ENCODE data around the gene CREB3L1.

Gene CREB3L1

GRCh38 chr11:46330563-46331281 is 53.3 kb downstream of the CREB3L1 start:
- H3K27ac ChIP-seq (ENCODE audit: insufficient read depth in 1 of 2, low read depth in 1 of 2, low read length in 2 of 2, poor library complexity in 1 of 2, severe bottlenecking in 2 of 2), result no peak overlapping the region
- 24% methylated on average over 9 of the region's 11 CpGs for WGBS (ENCODE audit: insufficient coverage)
- H3K27me3 ChIP-seq (replicated peaks in 2 of 5; ENCODE audit: control insufficient read depth in 4 of 5, insufficient read depth in 5 of 5, low read length in 4 of 5), result peaks cover 0 to 20% (median 7%) of the 10 kb centered on the region in 5 experiments
- ChIA-PET CTCF (interaction anchor here (0.7 to 42.2 kb wide), 7 partner anchors 9 to 38 kb away, joined by 3 to 1037 read pairs (median 7); partner anchors contain the start of genes DGKZ and MDK), POLR2A (interaction anchor here (1.1 to 2.4 kb wide), 2 partner anchors 9 to 15 kb away, joined by 3 to 8 read pairs; no protein-coding TSS in a partner anchor)
- no peaks in the 10 kb centered on the region for H3K36me3 ChIP-seq (ENCODE audit: control insufficient read depth in 4 of 4, insufficient read depth in 4 of 4, low read length in 3 of 4)
- peak overlapping the region in 1 of 7 experiments; percentile 43 for H3K4me3 ChIP-seq (ENCODE audit: control insufficient read depth in 1 of 7, extremely low read depth in 1 of 7, insufficient read depth in 4 of 7, low read depth in 2 of 7, low read length in 6 of 7)
- H3K4me1 ChIP-seq (ENCODE audit: control extremely low read depth in 1 of 4, control insufficient read depth in 4 of 4, insufficient read depth in 4 of 4, low read length in 3 of 4), result peaks cover 16 to 58% (median 44%) of the 10 kb centered on the region in 4 experiments
- no peaks in the 10 kb centered on the region for H3K9me3 ChIP-seq (ENCODE audit: control extremely low read depth in 1 of 5, control insufficient read depth in 4 of 5, insufficient read depth in 2 of 5, low read depth in 1 of 5, low read length in 4 of 5)
- DNase-seq, result peak in 2 of 3 donors; percentile 47 to 62

- WGBS (ENCODE audit: insufficient coverage), result 50% methylated on average over 2 of the region's 5 CpGs
- H3K27me3 ChIP-seq (replicated peaks in 2 of 5; ENCODE audit: control insufficient read depth in 4 of 5, insufficient read depth in 5 of 5, low read length in 4 of 5), result peaks cover 0 to 20% (median 7%) of the 10 kb centered on the region in 5 experiments
- H3K27ac ChIP-seq (ENCODE audit: insufficient read depth in 1 of 2, low read depth in 1 of 2, low read length in 2 of 2, poor library complexity in 1 of 2, severe bottlenecking in 2 of 2), result no peak overlapping the region
- H3K4me1 ChIP-seq (ENCODE audit: control extremely low read depth in 1 of 4, control insufficient read depth in 4 of 4, insufficient read depth in 4 of 4, low read length in 3 of 4), result peaks cover 16 to 59% (median 48%) of the 10 kb centered on the region in 4 experiments
- H3K9me3 ChIP-seq (ENCODE audit: control extremely low read depth in 1 of 5, control insufficient read depth in 4 of 5, insufficient read depth in 2 of 5, low read depth in 1 of 5, low read length in 4 of 5), result no peaks in the 10 kb centered on the region
- ChIA-PET CTCF (interaction anchor here (0.7 to 42.2 kb wide), 7 partner anchors 7 to 39 kb away, joined by 3 to 1037 read pairs (median 7); partner anchors contain the start of genes DGKZ and MDK), POLR2A (interaction anchor here (0.5 to 2.4 kb wide), 4 partner anchors 9 to 58 kb away, joined by 3 to 8 read pairs (median 4); no protein-coding TSS in a partner anchor)
- no peak overlapping the region for H3K4me3 ChIP-seq (ENCODE audit: control insufficient read depth in 1 of 7, extremely low read depth in 1 of 7, insufficient read depth in 4 of 7, low read depth in 2 of 7, low read length in 6 of 7)
- no peaks in the 10 kb centered on the region for H3K36me3 ChIP-seq (ENCODE audit: control insufficient read depth in 4 of 4, insufficient read depth in 4 of 4, low read length in 3 of 4)
- peak in 2 of 3 donors; percentile 41 to 53 for DNase-seq
Measured at GRCh38 chr11:46331282-46331984, 54.0 kb downstream of the CREB3L1 start.

- peak overlapping the region in 4 of 7 experiments; percentile 47 to 76 (median 70) for H3K4me3 ChIP-seq (ENCODE audit: control insufficient read depth in 1 of 7, extremely low read depth in 1 of 7, insufficient read depth in 4 of 7, low read depth in 2 of 7, low read length in 6 of 7)
- WGBS (ENCODE audit: insufficient coverage), result 17% methylated on average over 8 of the region's 8 CpGs
- peaks cover 16 to 65% (median 53%) of the 10 kb centered on the region in 4 experiments for H3K4me1 ChIP-seq (ENCODE audit: control extremely low read depth in 1 of 4, control insufficient read depth in 4 of 4, insufficient read depth in 4 of 4, low read length in 3 of 4)
- no peak overlapping the region for H3K27ac ChIP-seq (ENCODE audit: insufficient read depth in 1 of 2, low read depth in 1 of 2, low read length in 2 of 2, poor library complexity in 1 of 2, severe bottlenecking in 2 of 2)
- no peaks in the 10 kb centered on the region for H3K36me3 ChIP-seq (ENCODE audit: control insufficient read depth in 4 of 4, insufficient read depth in 4 of 4, low read length in 3 of 4)
- peaks cover 0 to 20% (median 7%) of the 10 kb centered on the region in 5 experiments for H3K27me3 ChIP-seq (replicated peaks in 2 of 5; ENCODE audit: control insufficient read depth in 4 of 5, insufficient read depth in 5 of 5, low read length in 4 of 5)
- no peak for DNase-seq
- H3K9me3 ChIP-seq (ENCODE audit: control extremely low read depth in 1 of 5, control insufficient read depth in 4 of 5, insufficient read depth in 2 of 5, low read depth in 1 of 5, low read length in 4 of 5), result no peaks in the 10 kb centered on the region
- POLR2A ChIA-PET, result interaction anchor here (1.1 to 2.4 kb wide), 3 partner anchors 8 to 14 kb away, joined by 3 to 8 read pairs (median 4); no protein-coding TSS in a partner anchor
- CTCF ChIA-PET, result interaction anchor here (1.5 to 42.2 kb wide), 3 partner anchors 8 to 30 kb away, joined by 3 to 1037 read pairs (median 44); partner anchors contain the start of genes DGKZ and MDK
Measured at GRCh38 chr11:46332093-46332567, 54.7 kb downstream of the CREB3L1 start.

GRCh38 chr11:46332568-46333393 is 55.3 kb downstream of the CREB3L1 start:
- Histone ChIP-seq H3K4me3 (ENCODE audit: control insufficient read depth in 1 of 7, extremely low read depth in 1 of 7, insufficient read depth in 4 of 7, low read depth in 2 of 7, low read length in 6 of 7) (peak overlapping the region; percentile 34 to 76 (median 58)), H3K9me3 (ENCODE audit: control extremely low read depth in 1 of 5, control insufficient read depth in 4 of 5, insufficient read depth in 2 of 5, low read depth in 1 of 5, low read length in 4 of 5) (no peaks in the 10 kb centered on the region), H3K4me1 (ENCODE audit: control extremely low read depth in 1 of 4, control insufficient read depth in 4 of 4, insufficient read depth in 4 of 4, low read length in 3 of 4) (peaks cover 16 to 68% (median 56%) of the 10 kb centered on the region in 4 experiments), H3K27ac (ENCODE audit: insufficient read depth in 1 of 2, low read depth in 1 of 2, low read length in 2 of 2, poor library complexity in 1 of 2, severe bottlenecking in 2 of 2) (no peak overlapping the region), H3K27me3 (replicated peaks in 2 of 5; ENCODE audit: control insufficient read depth in 4 of 5, insufficient read depth in 5 of 5, low read length in 4 of 5) (peaks cover 0 to 20% (median 7%) of the 10 kb centered on the region in 5 experiments), H3K36me3 (ENCODE audit: control insufficient read depth in 4 of 4, insufficient read depth in 4 of 4, low read length in 3 of 4) (no peaks in the 10 kb centered on the region)
- WGBS (ENCODE audit: insufficient coverage), result under 1% methylated on average over 85 of the region's 99 CpGs
- DNase-seq, result peak in 1 of 3 donors; percentile 48
- ChIA-PET POLR2A (interaction anchor here (0.6 to 1.5 kb wide), 2 partner anchors 14 to 27 kb away, joined by 3 to 4 read pairs; no protein-coding TSS in a partner anchor), CTCF (interaction anchor here (1.5 to 42.2 kb wide), 3 partner anchors 9 to 29 kb away, joined by 3 to 1037 read pairs (median 44); partner anchors contain the start of genes DGKZ and MDK)

DNA sequence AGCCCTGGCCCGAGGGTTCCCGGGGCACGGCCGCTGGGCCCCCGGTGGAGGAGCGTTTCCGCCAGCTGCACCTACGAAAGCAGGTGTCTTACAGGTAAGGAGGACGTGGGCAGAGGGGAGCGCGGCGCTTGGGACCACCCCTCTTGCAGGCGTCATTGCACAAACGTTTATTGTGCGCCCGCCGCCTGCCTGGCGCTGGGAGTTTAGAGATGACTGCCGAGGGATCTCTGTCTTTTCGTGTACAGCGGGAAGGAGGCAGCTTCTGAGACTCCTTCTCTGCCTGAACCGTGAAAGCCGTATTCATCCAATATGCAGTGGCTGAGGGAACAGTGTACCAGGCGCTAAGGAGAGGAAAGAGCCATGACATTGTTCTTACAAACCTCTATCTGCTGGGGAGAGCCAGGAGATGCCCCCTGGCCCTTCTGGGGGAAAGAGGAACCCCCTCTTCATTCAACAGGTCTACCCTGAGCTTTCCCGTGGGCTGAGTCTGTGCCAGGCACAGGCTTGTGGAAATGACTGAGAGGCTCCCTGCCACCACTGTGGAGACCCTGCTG is 56.0 kb downstream of the CREB3L1 start:
- ChIA-PET CTCF (interaction anchor here (1.5 to 42.2 kb wide), 3 partner anchors 9 to 28 kb away, joined by 3 to 1037 read pairs (median 44); partner anchors contain the start of genes DGKZ and MDK), POLR2A (interaction anchor here (0.6 to 1.5 kb wide), 2 partner anchors 15 to 27 kb away, joined by 3 to 4 read pairs; no protein-coding TSS in a partner anchor)
- WGBS (ENCODE audit: insufficient coverage), result 3% methylated on average over 22 of the region's 25 CpGs
- H3K27ac ChIP-seq (ENCODE audit: insufficient read depth in 1 of 2, low read depth in 1 of 2, low read length in 2 of 2, poor library complexity in 1 of 2, severe bottlenecking in 2 of 2), result no peak overlapping the region
- peaks cover 16 to 75% (median 62%) of the 10 kb centered on the region in 4 experiments for H3K4me1 ChIP-seq (ENCODE audit: control extremely low read depth in 1 of 4, control insufficient read depth in 4 of 4, insufficient read depth in 4 of 4, low read length in 3 of 4)
- H3K4me3 ChIP-seq (ENCODE audit: control insufficient read depth in 1 of 7, extremely low read depth in 1 of 7, insufficient read depth in 4 of 7, low read depth in 2 of 7, low read length in 6 of 7), result peak overlapping the region; percentile 34 to 76 (median 58)
- peak in 1 of 3 donors; percentile 43 for DNase-seq
- no peaks in the 10 kb centered on the region for H3K9me3 ChIP-seq (ENCODE audit: control extremely low read depth in 1 of 5, control insufficient read depth in 4 of 5, insufficient read depth in 2 of 5, low read depth in 1 of 5, low read length in 4 of 5)
- H3K27me3 ChIP-seq (replicated peaks in 2 of 5; ENCODE audit: control insufficient read depth in 4 of 5, insufficient read depth in 5 of 5, low read length in 4 of 5), result peaks cover 0 to 20% (median 7%) of the 10 kb centered on the region in 5 experiments
- no peaks in the 10 kb centered on the region for H3K36me3 ChIP-seq (ENCODE audit: control insufficient read depth in 4 of 4, insufficient read depth in 4 of 4, low read length in 3 of 4)

DNA sequence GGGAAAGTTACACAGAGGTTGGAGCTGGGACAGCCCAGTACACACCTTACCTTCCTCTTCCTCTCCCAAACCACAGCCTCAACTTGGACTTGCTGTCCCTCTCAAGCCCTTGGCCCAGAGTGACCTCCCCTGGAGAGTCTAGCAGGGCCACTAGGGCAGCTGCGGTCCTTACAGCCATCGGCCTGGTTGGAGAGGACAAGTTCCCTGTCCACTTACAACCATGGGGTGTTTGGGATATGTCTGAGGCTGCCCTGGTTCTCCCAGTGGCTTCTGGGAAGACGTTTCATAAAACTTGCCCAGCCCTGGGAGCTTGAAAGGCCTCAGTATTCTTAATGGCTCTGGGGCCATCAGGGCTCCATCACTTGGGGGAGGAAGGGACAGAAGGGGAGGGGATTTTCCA is 56.7 kb downstream of the CREB3L1 start:
- Histone ChIP-seq H3K36me3 (ENCODE audit: control insufficient read depth in 4 of 4, insufficient read depth in 4 of 4, low read length in 3 of 4) (no peaks in the 10 kb centered on the region), H3K4me1 (ENCODE audit: control extremely low read depth in 1 of 4, control insufficient read depth in 4 of 4, insufficient read depth in 4 of 4, low read length in 3 of 4) (peaks cover 16 to 80% (median 69%) of the 10 kb centered on the region in 4 experiments), H3K9me3 (ENCODE audit: control extremely low read depth in 1 of 5, control insufficient read depth in 4 of 5, insufficient read depth in 2 of 5, low read depth in 1 of 5, low read length in 4 of 5) (no peaks in the 10 kb centered on the region), H3K4me3 (ENCODE audit: control insufficient read depth in 1 of 7, extremely low read depth in 1 of 7, insufficient read depth in 4 of 7, low read depth in 2 of 7, low read length in 6 of 7) (peak overlapping the region in 1 of 7 experiments; percentile 74), H3K27me3 (replicated peaks in 2 of 5; ENCODE audit: control insufficient read depth in 4 of 5, insufficient read depth in 5 of 5, low read length in 4 of 5) (peaks cover 0 to 20% (median 7%) of the 10 kb centered on the region in 5 experiments), H3K27ac (ENCODE audit: insufficient read depth in 1 of 2, low read depth in 1 of 2, low read length in 2 of 2, poor library complexity in 1 of 2, severe bottlenecking in 2 of 2) (no peak overlapping the region)
- ChIA-PET CTCF (interaction anchor here (0.7 to 42.2 kb wide), 2 partner anchors 28 to 153 kb away, joined by 4 to 1037 read pairs; partner anchors contain the start of genes DGKZ and MDK), POLR2A (no interaction called here)
- WGBS (ENCODE audit: insufficient coverage), result 92% methylated on average over 3 of the region's 3 CpGs
- DNase-seq, result no peak

Measured in common myeloid progenitor, CD34-positive (primary cell).